Measurements from ENCODE around the gene NINL. TPM values are rescaled to one million over a fixed set of nuclear protein-coding genes. Genes with fewer than 3 reads are reported as not detected.

The NINL gene
- total and polyA plus RNA-seq, 2 of the 4 experiments (the other 2 are of a cell fraction): 3.0 to 10.4 TPM

DNA sequence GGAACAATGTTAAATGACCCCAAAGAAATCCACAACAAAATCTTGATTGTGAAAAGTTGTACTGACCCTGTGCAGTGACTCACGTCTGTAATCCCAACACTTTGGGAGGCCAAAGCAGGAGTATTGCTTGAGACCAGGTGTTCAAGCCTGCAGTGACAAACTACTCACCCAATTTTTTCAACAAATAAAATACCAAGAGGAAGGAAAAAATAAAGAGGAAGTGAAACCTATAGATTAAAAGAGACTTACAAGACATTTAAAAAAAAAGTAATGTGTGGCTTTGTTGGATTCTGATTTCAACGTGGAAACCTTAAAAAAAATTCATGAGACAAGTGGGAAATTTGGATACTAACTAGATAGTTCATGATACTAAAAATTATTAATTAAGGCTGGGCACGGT is 146.0 kb downstream of the NINL start:
- no peaks in the 10 kb centered on the region for H4K20me1 ChIP-seq (ENCODE audit: insufficient read depth, low read length)
- no peak overlapping the region for H2BK15ac ChIP-seq (ENCODE audit: low read depth, low read length)
- H2AFZ ChIP-seq (replicated peaks; ENCODE audit: low read length, poor library complexity): no peak overlapping the region
- ATAC-seq (ENCODE audit: low read depth): no peak
- no peak overlapping the region for H3K4me2 ChIP-seq (ENCODE audit: low read depth, low read length)
- DNase-seq: no peak
- no peak overlapping the region for H3K9ac ChIP-seq (ENCODE audit: low read depth, low read length)
- H3K4me1 ChIP-seq (ENCODE audit: control insufficient read depth, insufficient read depth, low read length): peaks cover 2% of the 10 kb centered on the region; the same call in 1 of the 2 replicates
- no CpG with 5 or more reads among the region's 3 CpGs for WGBS, 2 experiments (ENCODE audit: extremely low coverage in 2 of 2, insufficient read length in 1 of 2)
- no peaks in the 10 kb centered on the region for H3K27me3 ChIP-seq (ENCODE audit: control insufficient read depth, insufficient read depth, low read length)
- H3K18ac ChIP-seq (ENCODE audit: low read depth, low read length): no peak overlapping the region
- intact Hi-C loops (cut with micrococcal nuclease) (no loop called here), dilution Hi-C loops (cut with HindIII; ENCODE audit: low sequenced_read_pairs, unreplicated experiment) (no loop called here), in situ Hi-C loops (cut with MboI; ENCODE audit: low sequenced_read_pairs) (loop anchor here (25.0 kb wide), 1 partner anchor 423 kb away; no protein-coding TSS in a partner anchor)
- no peak overlapping the region for H3K4ac ChIP-seq (ENCODE audit: low read depth, low read length)
- ChIA-PET POLR2A (ENCODE audit: unreplicated experiment) (no interaction called here), CTCF (no interaction called here)
- no peaks in the 10 kb centered on the region; the same call in 1 of the 2 replicates for H3K9me1 ChIP-seq (ENCODE audit: insufficient read depth, low read length)
- TF ChIP-seq MAFK (IDR thresholded peaks at IDR 0.05; ENCODE audit: low read depth, low read length) (no peak), CHD1 (IDR thresholded peaks at IDR 0.05; ENCODE audit: low read depth, low read length) (no peak), BHLHE40 (IDR thresholded peaks at IDR 0.05; ENCODE audit: low read depth, low read length) (no peak), RAD21 (IDR thresholded peaks at IDR 0.05; ENCODE audit: low read length) (no peak), SMC3 (IDR thresholded peaks at IDR 0.05; ENCODE audit: low read depth, low read length) (no peak)
- TF ChIP-seq, protein P1, sequence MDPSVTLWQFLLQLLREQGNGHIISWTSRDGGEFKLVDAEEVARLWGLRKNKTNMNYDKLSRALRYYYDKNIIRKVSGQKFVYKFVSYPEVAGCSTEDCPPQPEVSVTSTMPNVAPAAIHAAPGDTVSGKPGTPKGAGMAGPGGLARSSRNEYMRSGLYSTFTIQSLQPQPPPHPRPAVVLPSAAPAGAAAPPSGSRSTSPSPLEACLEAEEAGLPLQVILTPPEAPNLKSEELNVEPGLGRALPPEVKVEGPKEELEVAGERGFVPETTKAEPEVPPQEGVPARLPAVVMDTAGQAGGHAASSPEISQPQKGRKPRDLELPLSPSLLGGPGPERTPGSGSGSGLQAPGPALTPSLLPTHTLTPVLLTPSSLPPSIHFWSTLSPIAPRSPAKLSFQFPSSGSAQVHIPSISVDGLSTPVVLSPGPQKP (IDR thresholded peaks at IDR 0.05; ENCODE audit: borderline replicate concordance, low read depth, low read length): no peak
- H2AK5ac ChIP-seq (ENCODE audit: low read depth, low read length): no peak overlapping the region
- BruUV-seq (replicated peaks): no TSS peak
- no peak overlapping the region for H3K14ac ChIP-seq (replicated peaks; ENCODE audit: low read depth, low read length)
- H4K91ac ChIP-seq (ENCODE audit: insufficient read depth, low read depth, low read length): no peak overlapping the region
- no peak overlapping the region for H2BK20ac ChIP-seq (ENCODE audit: low read depth, low read length)
- no peaks in the 10 kb centered on the region for H3K9me3 ChIP-seq (ENCODE audit: control insufficient read depth, insufficient read depth, low read length)
- no peak overlapping the region for H3K27ac ChIP-seq (ENCODE audit: insufficient read depth, low read length)
- no peak overlapping the region for H3K23ac ChIP-seq (ENCODE audit: low read depth, low read length)
- H2AK9ac ChIP-seq (replicated peaks; ENCODE audit: low read depth, low read length, poor library complexity): no peak overlapping the region
- H3K36me3 ChIP-seq (ENCODE audit: control insufficient read depth, insufficient read depth, low read length): peaks cover 2% of the 10 kb centered on the region; the same call in 1 of the 2 replicates
- H3K56ac ChIP-seq (ENCODE audit: extremely low read depth, insufficient read depth, low read length): no peak overlapping the region
- no peak overlapping the region for H2BK120ac ChIP-seq (ENCODE audit: low read depth, low read length)
- no peak overlapping the region for H4K8ac ChIP-seq (ENCODE audit: low read depth in 2 of 2, low read length in 2 of 2)
- no peak overlapping the region for H3K4me3 ChIP-seq (ENCODE audit: insufficient read depth, low read depth, low read length)
- no peaks in the 10 kb centered on the region; a peak in 2 of 4 replicates for H3K79me1 ChIP-seq (ENCODE audit: low read depth in 1 of 2, low read length in 2 of 2)
- no peak overlapping the region for H2BK5ac ChIP-seq (ENCODE audit: low read depth, low read length, poor library complexity, severe bottlenecking)
- H4K5ac ChIP-seq (ENCODE audit: low read depth, low read length): no peak overlapping the region
